Natural killer cell treated with Interleukin-12 subunit alpha and Interleukin-12 subunit beta and Interleukin-15 and Interleukin-18, amount 100 ng/mL, for 72 hours (primary cell): ENCODE measurements around the gene GNAO1. TPM values are rescaled to one million over a fixed set of nuclear protein-coding genes. Genes with fewer than 3 reads are reported as not detected.
A peak's percentile ranks its signal among the peaks of the same experiment; 100 is the strongest.

Source experiments
- ATAC-seq, 2 donors: fragments of 150-1000 bp; cut with Tn5 transposase in 1 of 2; sonication (Bioruptor Pico), chemical (Tn5 transposase) in 1 of 2; 2 replicates each; pipeline ENCODE4 v1.10.0; 2021
- DNase-seq: peaks from one replicate; pipeline ENCODE4 v3.0.0; 2022; ENCODE audit warnings: low spot score
- H3K27ac Mint-ChIP-seq, 2 donors: 1 replicate in 1 of 2; 2 replicates in 1 of 2; pipeline ENCODE4 v1.8.0; 2022; ENCODE audit warnings: mixed read lengths in 2 of 2, mild to moderate bottlenecking in 1 of 2, moderate library complexity in 1 of 2
- H3K27me3 Mint-ChIP-seq, 2 donors: 1 replicate in 1 of 2; 2 replicates in 1 of 2; pipeline ENCODE4 v1.8.0; 2022; ENCODE audit warnings: mixed read lengths in 2 of 2
- H3K36me3 Mint-ChIP-seq: one replicate; pipeline ENCODE4 v1.8.0; 2022; ENCODE audit warnings: mixed read lengths
- H3K4me1 Mint-ChIP-seq, 2 donors: 1 replicate in 1 of 2; 2 replicates in 1 of 2; pipeline ENCODE4 v1.8.0; 2022; ENCODE audit warnings: low read depth in 2 of 2, mixed read lengths in 2 of 2, mild to moderate bottlenecking in 1 of 2
- H3K4me3 Mint-ChIP-seq: one replicate; pipeline ENCODE4 v1.8.0; 2022; ENCODE audit warnings: mixed read lengths
- H3K9me3 Mint-ChIP-seq: 2 replicates; pipeline ENCODE4 v1.8.0; 2022; ENCODE audit warnings: mixed read lengths
- total RNA-seq, 2 donors: library from RNA; stranded (reverse); gene quantifications; one replicate each; pipeline ENCODE4 v1.2.3, GENCODE V29; 2022

The GNAO1 gene
- total RNA-seq, 2 donors from 2014 or later, result 1.6 TPM; not detected in 1

- Mint-ChIP-seq H3K27me3 (peaks cover 0 to 8% of the 10 kb centered on the region in 2 donors), H3K27ac (no peak overlapping the region), H3K4me1 (peaks cover 5 to 9% of the 10 kb centered on the region in 2 donors), H3K9me3 (no peaks in the 10 kb centered on the region), H3K36me3 (no peaks in the 10 kb centered on the region), H3K4me3 (no peak overlapping the region)
- DNase-seq (no peak), ATAC-seq (no peak)
Measured at GRCh38 chr16:56268799-56269198, 77.5 kb downstream of the GNAO1 start.

GRCh38 chr16:56269281-56269680 is 78.0 kb downstream of the GNAO1 start:
- H3K36me3 Mint-ChIP-seq, result no peaks in the 10 kb centered on the region
- H3K27me3 Mint-ChIP-seq, result peaks cover 0 to 12% of the 10 kb centered on the region in 2 donors
- peaks cover 2 to 6% of the 10 kb centered on the region in 2 donors for H3K4me1 Mint-ChIP-seq
- H3K27ac Mint-ChIP-seq, result no peak overlapping the region
- DNase-seq, result no peak
- H3K4me3 Mint-ChIP-seq, result no peak overlapping the region
- H3K9me3 Mint-ChIP-seq, result no peaks in the 10 kb centered on the region
- no peak for ATAC-seq

- Mint-ChIP-seq H3K9me3 (no peaks in the 10 kb centered on the region), H3K36me3 (no peaks in the 10 kb centered on the region), H3K27ac (no peak overlapping the region), H3K4me1 (peaks cover 0 to 1% of the 10 kb centered on the region in 2 donors), H3K27me3 (peaks cover 0 to 15% of the 10 kb centered on the region in 2 donors), H3K4me3 (no peak overlapping the region)
- ATAC-seq (no peak), DNase-seq (no peak)
Measured at GRCh38 chr16:56269811-56270684, 78.8 kb downstream of the GNAO1 start.

GRCh38 chr16:56270828-56271227 is 79.5 kb downstream of the GNAO1 start:
- H3K27me3 Mint-ChIP-seq, result peaks cover 0 to 15% of the 10 kb centered on the region in 2 donors
- ATAC-seq (no peak), DNase-seq (no peak)
- no peak overlapping the region for H3K27ac Mint-ChIP-seq
- H3K4me1 Mint-ChIP-seq, result no peaks in the 10 kb centered on the region
- no peak overlapping the region for H3K4me3 Mint-ChIP-seq
- H3K36me3 Mint-ChIP-seq, result no peaks in the 10 kb centered on the region
- no peaks in the 10 kb centered on the region for H3K9me3 Mint-ChIP-seq

GRCh38 chr16:56272583-56272894 is 81.2 kb downstream of the GNAO1 start:
- Mint-ChIP-seq H3K4me1 (peaks cover 0 to under 1% of the 10 kb centered on the region in 2 donors), H3K4me3 (no peak overlapping the region), H3K27ac (no peak overlapping the region), H3K27me3 (peaks cover 0 to 15% of the 10 kb centered on the region in 2 donors), H3K36me3 (no peaks in the 10 kb centered on the region), H3K9me3 (no peaks in the 10 kb centered on the region)
- DNase-seq (no peak), ATAC-seq (no peak)

GRCh38 chr16:56273615-56274014 is 82.3 kb downstream of the GNAO1 start:
- no peak for ATAC-seq
- Mint-ChIP-seq H3K27me3 (peaks cover 0 to 15% of the 10 kb centered on the region in 2 donors), H3K4me3 (no peak overlapping the region), H3K27ac (no peak overlapping the region), H3K9me3 (no peaks in the 10 kb centered on the region), H3K36me3 (no peaks in the 10 kb centered on the region), H3K4me1 (peaks cover 4 to 7% of the 10 kb centered on the region in 2 donors)
- no peak for DNase-seq

- ATAC-seq (no peak), DNase-seq (no peak)
- peaks cover 0 to 12% of the 10 kb centered on the region in 2 donors for H3K27me3 Mint-ChIP-seq
- peaks cover 12 to 14% of the 10 kb centered on the region in 2 donors for H3K4me1 Mint-ChIP-seq
- no peaks in the 10 kb centered on the region for H3K36me3 Mint-ChIP-seq
- no peak overlapping the region for H3K27ac Mint-ChIP-seq
- H3K4me3 Mint-ChIP-seq, result no peak overlapping the region
- no peaks in the 10 kb centered on the region for H3K9me3 Mint-ChIP-seq
Measured at GRCh38 chr16:56274369-56274768, 83.1 kb downstream of the GNAO1 start.

GRCh38 chr16:56275076-56275475 is 83.8 kb downstream of the GNAO1 start:
- no peak for DNase-seq
- Mint-ChIP-seq H3K9me3 (no peaks in the 10 kb centered on the region), H3K36me3 (no peaks in the 10 kb centered on the region), H3K27ac (no peak overlapping the region), H3K4me3 (no peak overlapping the region), H3K27me3 (peaks cover 0 to 12% of the 10 kb centered on the region in 2 donors), H3K4me1 (peaks cover 19 to 21% of the 10 kb centered on the region in 2 donors)
- no peak for ATAC-seq

- ATAC-seq, result no peak
- Mint-ChIP-seq H3K4me3 (no peak overlapping the region), H3K36me3 (no peaks in the 10 kb centered on the region), H3K9me3 (no peaks in the 10 kb centered on the region), H3K27me3 (peaks cover 0 to 11% of the 10 kb centered on the region in 2 donors), H3K27ac (no peak overlapping the region), H3K4me1 (peaks cover 24 to 26% of the 10 kb centered on the region in 2 donors)
- DNase-seq, result no peak
Measured at GRCh38 chr16:56275801-56276200, 84.5 kb downstream of the GNAO1 start.

GRCh38 chr16:56277075-56277474 is 85.8 kb downstream of the GNAO1 start:
- no peak for ATAC-seq
- DNase-seq, result no peak
- H3K4me3 Mint-ChIP-seq, result no peak overlapping the region
- H3K27ac Mint-ChIP-seq, result no peak overlapping the region
- no peaks in the 10 kb centered on the region for H3K9me3 Mint-ChIP-seq
- H3K4me1 Mint-ChIP-seq, result peaks cover 24 to 26% of the 10 kb centered on the region in 2 donors
- no peaks in the 10 kb centered on the region for H3K36me3 Mint-ChIP-seq
- H3K27me3 Mint-ChIP-seq, result peaks cover 0 to 8% of the 10 kb centered on the region in 2 donors

GRCh38 chr16:56278196-56278855 is 87.0 kb downstream of the GNAO1 start:
- no peak for DNase-seq
- H3K4me3 Mint-ChIP-seq, result no peak overlapping the region
- no peaks in the 10 kb centered on the region for H3K9me3 Mint-ChIP-seq
- H3K4me1 Mint-ChIP-seq, result peaks cover 24 to 26% of the 10 kb centered on the region in 2 donors
- H3K36me3 Mint-ChIP-seq, result no peaks in the 10 kb centered on the region
- H3K27ac Mint-ChIP-seq, result no peak overlapping the region
- H3K27me3 Mint-ChIP-seq, result peaks cover 0 to 8% of the 10 kb centered on the region in 2 donors
- no peak for ATAC-seq

- ATAC-seq (peak; percentile 84 to 96), DNase-seq (peak; percentile 65)
- Mint-ChIP-seq H3K27me3 (peaks cover 0 to 4% of the 10 kb centered on the region in 2 donors), H3K4me1 (peaks cover 24 to 26% of the 10 kb centered on the region in 2 donors), H3K27ac (no peak overlapping the region), H3K36me3 (no peaks in the 10 kb centered on the region), H3K9me3 (no peaks in the 10 kb centered on the region), H3K4me3 (peak overlapping the region; percentile 69)
Measured at GRCh38 chr16:56279132-56279531, 87.8 kb downstream of the GNAO1 start.

- no peak for ATAC-seq
- Mint-ChIP-seq H3K9me3 (no peaks in the 10 kb centered on the region), H3K27ac (no peak overlapping the region), H3K4me1 (peaks cover 24 to 26% of the 10 kb centered on the region in 2 donors), H3K36me3 (no peaks in the 10 kb centered on the region), H3K27me3 (no peaks in the 10 kb centered on the region), H3K4me3 (peak overlapping the region; percentile 69)
- DNase-seq, result no peak
Measured at GRCh38 chr16:56279914-56280313, 88.6 kb downstream of the GNAO1 start.

- no peak overlapping the region for H3K4me3 Mint-ChIP-seq
- H3K36me3 Mint-ChIP-seq, result no peaks in the 10 kb centered on the region
- H3K27ac Mint-ChIP-seq, result no peak overlapping the region
- H3K9me3 Mint-ChIP-seq, result no peaks in the 10 kb centered on the region
- peaks cover 24 to 26% of the 10 kb centered on the region in 2 donors for H3K4me1 Mint-ChIP-seq
- DNase-seq, result no peak
- no peaks in the 10 kb centered on the region for H3K27me3 Mint-ChIP-seq
- ATAC-seq, result no peak
Measured at GRCh38 chr16:56281249-56281805, 90.0 kb downstream of the GNAO1 start.
